Activated B cell treated with CpG ODN at 0.5 μM for 24 hours (primary cell): ENCODE results near the gene LYPD1. TPM values are rescaled to one million over a fixed set of nuclear protein-coding genes. Genes with fewer than 3 reads are reported as not detected.

Experiments used
- ATAC-seq: fragments of 200-7000 bp; cut with Tn5 transposase; one replicate; pipeline ENCODE4 v1.10.0; 2021; ENCODE audit warnings: low read depth, mild to moderate bottlenecking, moderate library complexity
- CTCF ChIA-PET: fragments of 350-600 bp; sonication (Branson Sonifier 250); formaldehyde crosslinking; loops from one replicate; lab custom pipeline; 2021; ENCODE audit warnings: antibody characterized with exemption; lab: Charles Lee
- POLR2A ChIA-PET: fragments of 350-600 bp; sonication (Branson Sonifier 250); formaldehyde crosslinking; loops from one replicate; lab custom pipeline; 2021; ENCODE audit warnings: antibody characterized with exemption; lab: Charles Lee
- DNase-seq: peaks from one replicate; pipeline ENCODE4 v3.0.0; 2022
- H3K27ac Mint-ChIP-seq: one replicate; pipeline ENCODE4 v1.8.0; 2020; ENCODE audit warnings: mixed read lengths
- H3K27me3 Mint-ChIP-seq: one replicate; pipeline ENCODE4 v1.8.0; 2021; ENCODE audit warnings: mixed read lengths
- H3K36me3 Mint-ChIP-seq: one replicate; pipeline ENCODE4 v1.8.0; 2021; ENCODE audit warnings: low read depth, mixed read lengths
- H3K4me1 Mint-ChIP-seq: one replicate; pipeline ENCODE4 v1.8.0; 2021; ENCODE audit warnings: mixed read lengths
- H3K4me3 Mint-ChIP-seq: one replicate; pipeline ENCODE4 v1.8.0; 2020; ENCODE audit warnings: mild to moderate bottlenecking, mixed read lengths
- H3K9me3 Mint-ChIP-seq: one replicate; pipeline ENCODE4 v1.8.0; 2020; ENCODE audit warnings: mixed read lengths
- CTCF ChIP-seq: fragments of 200-600 bp; IDR thresholded peaks from one replicate; pipeline ENCODE4 v1.8.0; 2022; ENCODE audit warnings: antibody characterized with exemption, mild to moderate bottlenecking
- intact Hi-C: fragments of 100-400 bp; cut with micrococcal nuclease; formaldehyde crosslinking; loops from one replicate; pipeline ENCODE4 v1.15.1; 2024
- total RNA-seq: library from RNA; stranded (reverse); gene quantifications from 2 replicates; pipeline ENCODE4 v1.2.3, GENCODE V29; 2022

The LYPD1 gene
- total RNA-seq, 1 donor from 2014 or later, result not detected

GRCh38 chr2:132659331-132659730 is 10.7 kb downstream of the LYPD1 start:
- no peaks in the 10 kb centered on the region for H3K9me3 Mint-ChIP-seq
- ChIA-PET POLR2A (no interaction called here), CTCF (no interaction called here)
- H3K36me3 Mint-ChIP-seq, result no peaks in the 10 kb centered on the region
- H3K4me3 Mint-ChIP-seq, result no peak overlapping the region
- no peak overlapping the region for H3K27ac Mint-ChIP-seq
- no peak for TF ChIP-seq CTCF
- H3K4me1 Mint-ChIP-seq, result no peaks in the 10 kb centered on the region
- intact Hi-C loops, result no loop called here
- H3K27me3 Mint-ChIP-seq, result peaks cover 6% of the 10 kb centered on the region
- ATAC-seq (no peak), DNase-seq (no peak)

GRCh38 chr2:132656266-132656975 is 13.6 kb downstream of the LYPD1 start:
- no peaks in the 10 kb centered on the region for H3K27me3 Mint-ChIP-seq
- H3K36me3 Mint-ChIP-seq, result no peaks in the 10 kb centered on the region
- intact Hi-C loops, result no loop called here
- DNase-seq, result no peak
- ChIA-PET POLR2A (no interaction called here), CTCF (interaction anchor here (1.1 kb wide), 1 partner anchor 38 kb away, joined by 3 read pairs; no protein-coding TSS in a partner anchor)
- H3K27ac Mint-ChIP-seq, result no peak overlapping the region
- H3K9me3 Mint-ChIP-seq, result no peaks in the 10 kb centered on the region
- no peak overlapping the region for H3K4me3 Mint-ChIP-seq
- ATAC-seq, result no peak
- H3K4me1 Mint-ChIP-seq, result no peaks in the 10 kb centered on the region
- no peak for TF ChIP-seq CTCF

- Mint-ChIP-seq H3K9me3 (no peaks in the 10 kb centered on the region), H3K36me3 (no peaks in the 10 kb centered on the region), H3K27ac (no peak overlapping the region), H3K4me3 (no peak overlapping the region), H3K27me3 (peaks cover 2% of the 10 kb centered on the region), H3K4me1 (no peaks in the 10 kb centered on the region)
- ATAC-seq, result no peak
- no peak for DNase-seq
- no peak for TF ChIP-seq CTCF
- ChIA-PET CTCF (no interaction called here), POLR2A (no interaction called here)
- intact Hi-C loops, result no loop called here
These were observed 15.0 kb downstream of the LYPD1 start for GRCh38 chr2:132654968-132655367.

- intact Hi-C loops, result no loop called here
- ATAC-seq (no peak), DNase-seq (no peak)
- POLR2A ChIA-PET, result no interaction called here
- Mint-ChIP-seq H3K27ac (no peak overlapping the region), H3K9me3 (no peaks in the 10 kb centered on the region), H3K27me3 (peaks cover 2% of the 10 kb centered on the region), H3K4me1 (no peaks in the 10 kb centered on the region), H3K4me3 (no peak overlapping the region), H3K36me3 (no peaks in the 10 kb centered on the region)
- TF ChIP-seq CTCF, result no peak
- CTCF ChIA-PET, result no interaction called here
These were observed 15.7 kb downstream of the LYPD1 start for GRCh38 chr2:132654335-132654734.

GRCh38 chr2:132652474-132652873 is 17.5 kb downstream of the LYPD1 start:
- Mint-ChIP-seq H3K4me3 (no peak overlapping the region), H3K27me3 (peaks cover 2% of the 10 kb centered on the region), H3K36me3 (no peaks in the 10 kb centered on the region), H3K27ac (no peak overlapping the region), H3K4me1 (peaks cover 3% of the 10 kb centered on the region), H3K9me3 (no peaks in the 10 kb centered on the region)
- intact Hi-C loops, result no loop called here
- ChIA-PET POLR2A (no interaction called here), CTCF (no interaction called here)
- DNase-seq (no peak), ATAC-seq (no peak)
- TF ChIP-seq CTCF, result no peak
